Activated CD4-positive, alpha-beta T cell treated with anti-CD3 and anti-CD28 coated beads, Interleukin-2, amount 50 U/mL, for 48 hours (primary cell): ENCODE data around the gene EZH2.

Source experiments
- DNase-seq, 2 experiments: peaks; one replicate each; pipeline ENCODE4 v3.0.0-alpha.2; 2020

Gene EZH2

DNA sequence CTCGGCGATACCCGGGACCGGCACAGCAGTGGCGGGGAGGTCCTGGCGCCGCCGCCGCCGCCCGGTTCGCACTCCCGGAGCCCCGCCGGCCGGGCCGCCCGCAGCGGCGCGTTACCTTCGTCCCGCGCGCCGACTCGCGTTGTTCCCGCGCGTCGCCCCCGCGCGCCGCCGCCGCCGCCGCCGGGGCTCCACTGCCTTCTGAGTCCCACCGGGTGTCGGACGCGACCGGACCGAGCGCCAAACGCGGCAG, at the start of gene EZH2:
Gene EZH2 (minus strand): TSS at position 243 of the 250 bp plus-strand sequence. CDS start 36,993 bp downstream, outside the sequence.
- no peak for DNase-seq

DNA sequence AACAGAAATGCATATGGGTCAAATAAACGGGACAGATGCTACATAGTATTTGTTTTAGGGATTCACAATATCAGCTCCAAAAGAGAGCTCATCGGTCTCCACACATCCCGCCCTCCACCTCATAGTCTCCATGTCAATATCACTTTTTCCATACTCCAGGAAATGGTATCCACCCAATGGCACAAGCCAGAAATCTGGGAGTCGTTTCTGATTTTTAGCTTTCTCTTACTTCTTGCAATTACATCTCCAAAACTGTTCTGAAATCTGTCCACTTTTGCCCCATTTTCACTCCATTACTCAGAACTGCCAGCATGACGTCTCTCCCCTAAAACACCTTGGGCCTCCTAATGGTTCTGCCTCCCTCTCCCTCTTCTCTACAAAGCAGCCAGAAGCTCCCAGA, 47.4 kb upstream of the EZH2 start:
- no peak for DNase-seq

DNA sequence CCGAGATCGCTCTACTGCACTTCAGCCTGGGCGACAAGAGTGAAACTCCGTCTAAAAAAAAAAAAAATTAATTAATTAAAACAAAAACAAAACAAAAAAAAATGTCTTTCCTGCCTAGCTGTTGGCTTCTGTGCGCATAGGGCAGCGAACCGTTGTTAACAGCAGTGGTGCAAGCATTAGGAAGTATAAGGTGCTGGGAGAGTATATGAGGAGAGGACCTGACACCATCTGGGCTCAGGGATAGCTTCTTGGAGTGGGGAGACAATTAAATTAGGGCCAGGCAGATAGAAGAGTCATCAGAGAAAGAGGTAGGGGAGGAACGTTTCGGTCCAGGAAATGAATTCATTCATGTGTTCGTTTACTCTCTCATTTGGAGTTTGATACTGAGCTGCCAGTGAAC, 46.2 kb upstream of the EZH2 start:
- no peak for DNase-seq

DNA sequence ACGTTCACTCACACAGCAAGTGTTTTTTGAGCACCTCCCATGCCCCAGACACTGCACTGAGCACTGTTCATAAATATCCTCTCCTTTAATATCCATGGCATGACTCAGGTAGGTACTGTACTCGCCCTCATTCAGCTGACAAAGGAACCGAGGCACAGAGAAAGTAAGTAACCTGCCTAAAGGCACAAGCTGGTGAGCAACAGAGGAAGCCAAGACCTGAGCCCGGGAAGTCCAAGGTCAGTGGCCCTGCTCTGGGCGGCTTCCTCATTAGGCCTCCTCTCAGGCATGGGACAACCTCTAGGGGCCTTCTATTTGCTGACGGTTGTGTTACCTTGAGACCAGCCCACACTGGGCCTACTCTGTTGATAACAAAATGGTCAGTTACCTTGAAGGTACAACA, 45.1 kb upstream of the EZH2 start:
- DNase-seq = no peak

DNA sequence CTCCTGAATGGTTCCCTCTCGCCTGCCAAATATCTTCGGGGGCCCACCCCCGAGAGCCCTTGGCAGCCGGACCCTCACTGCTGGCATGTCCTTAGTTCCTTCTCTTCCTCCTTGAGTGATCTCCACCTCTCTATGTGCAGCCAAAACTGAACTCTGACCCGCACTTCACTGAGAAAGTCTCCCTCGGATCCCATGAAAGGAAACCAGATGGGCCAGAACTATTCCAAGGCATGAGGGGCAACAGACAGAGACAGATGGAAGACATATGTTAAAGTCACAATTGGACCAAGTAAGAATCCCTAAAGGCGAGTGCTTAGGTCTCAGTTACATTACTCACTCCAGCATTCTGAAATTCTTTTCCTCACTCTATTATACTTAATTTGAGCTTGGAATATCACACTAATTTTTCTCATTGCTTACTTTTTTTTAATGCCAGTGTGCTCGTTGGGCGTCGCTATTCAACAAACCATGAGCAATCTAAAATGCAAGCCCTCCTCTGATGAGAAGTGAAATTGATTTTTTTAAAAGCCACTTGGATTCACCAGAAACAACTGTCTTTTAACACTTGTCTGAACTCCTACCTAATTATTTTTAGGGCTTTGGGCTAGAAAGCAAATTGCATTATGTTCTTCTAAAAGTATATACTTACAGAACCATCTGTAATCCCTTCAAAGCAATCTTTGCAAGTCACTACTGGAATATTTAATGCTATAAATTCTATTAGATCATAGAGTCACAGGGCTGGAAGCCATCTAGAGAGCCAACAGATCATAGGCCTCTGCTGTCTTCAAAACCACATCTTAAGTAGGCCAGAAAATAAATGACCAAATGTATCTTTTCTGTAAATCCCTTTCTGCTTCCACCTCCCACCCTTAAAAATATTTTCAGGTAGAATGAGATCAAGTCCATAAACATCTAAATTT, 43.3 kb upstream of the EZH2 start:
- DNase-seq = no peak

DNA sequence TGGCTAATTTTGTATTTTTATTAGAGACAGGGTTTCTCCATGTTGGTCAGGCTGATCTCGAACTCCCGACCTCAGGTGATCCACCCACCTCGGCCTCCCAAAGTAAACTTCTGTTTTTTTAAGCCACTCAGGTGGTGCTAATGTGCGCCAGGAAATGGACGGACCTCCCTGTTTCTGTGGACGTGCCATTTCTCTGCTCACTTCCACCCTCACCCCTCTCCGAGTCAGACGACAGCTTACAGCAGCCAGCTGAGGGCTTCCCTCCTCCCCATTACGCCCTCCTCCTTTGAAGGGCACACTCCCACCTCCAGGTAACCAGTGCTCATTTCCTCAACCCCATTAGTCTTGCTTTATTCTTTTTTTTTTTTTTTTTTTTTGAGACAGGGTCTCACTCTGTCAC, 41.7 kb upstream of the EZH2 start:
- DNase-seq = no peak

DNA sequence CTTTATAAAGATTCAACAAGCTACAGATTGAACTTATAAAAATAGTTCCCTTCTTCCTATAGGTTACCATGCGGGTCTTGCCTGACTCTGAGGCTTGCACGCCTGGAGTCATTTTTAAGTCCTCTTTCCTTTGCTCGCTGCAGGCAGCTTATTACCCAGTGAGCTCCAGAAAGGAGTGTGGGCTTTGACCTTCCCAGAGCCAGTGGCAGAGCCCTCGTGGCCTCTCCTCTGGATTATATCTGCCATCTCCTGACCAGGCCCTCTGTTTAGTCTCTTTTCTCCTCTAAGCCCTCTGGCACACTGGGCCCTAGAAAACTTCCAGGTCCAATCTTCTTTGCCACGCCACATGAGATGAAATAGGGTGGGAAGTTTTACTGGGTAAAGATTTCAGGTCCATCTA, 39.9 kb upstream of the EZH2 start:
- DNase-seq = no peak

DNA sequence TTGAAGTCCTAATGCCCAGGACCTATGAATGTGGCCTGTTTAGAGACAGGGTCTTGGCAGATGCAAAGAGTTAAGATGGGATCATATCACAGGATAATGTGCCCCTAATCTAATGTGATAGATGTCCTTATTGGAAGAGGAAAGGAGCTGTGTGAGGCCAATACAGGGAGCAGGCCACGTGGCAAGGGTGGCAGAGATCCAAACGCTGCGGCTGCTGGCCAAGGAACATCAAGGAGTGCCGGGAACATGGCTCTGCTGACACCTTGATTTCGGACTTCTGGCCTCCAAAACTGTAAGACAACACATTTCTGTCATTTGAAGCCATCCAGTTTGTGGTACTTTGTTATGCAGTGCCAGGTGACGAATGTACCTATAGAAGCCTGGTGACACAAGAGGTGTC, 37.7 kb upstream of the EZH2 start:
- DNase-seq = no peak

DNA sequence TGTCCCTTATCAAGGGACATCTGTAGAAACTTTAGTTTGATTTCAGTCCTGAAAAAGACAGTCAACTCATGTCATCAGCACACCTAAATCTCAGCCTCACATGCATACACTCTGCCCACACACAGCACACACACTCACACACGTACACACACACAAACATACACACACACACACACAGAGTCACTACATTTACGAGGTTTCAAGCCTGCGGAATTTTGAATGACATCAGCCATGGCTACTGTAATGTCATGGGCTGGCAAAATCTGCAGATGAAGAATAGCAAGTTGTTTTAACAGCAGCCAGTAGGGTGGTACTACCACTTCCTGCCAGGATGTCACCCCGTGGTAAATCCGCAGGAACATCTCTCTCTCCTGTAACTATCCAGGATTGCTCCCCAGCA, 37.1 kb upstream of the EZH2 start:
- DNase-seq = no peak

DNA sequence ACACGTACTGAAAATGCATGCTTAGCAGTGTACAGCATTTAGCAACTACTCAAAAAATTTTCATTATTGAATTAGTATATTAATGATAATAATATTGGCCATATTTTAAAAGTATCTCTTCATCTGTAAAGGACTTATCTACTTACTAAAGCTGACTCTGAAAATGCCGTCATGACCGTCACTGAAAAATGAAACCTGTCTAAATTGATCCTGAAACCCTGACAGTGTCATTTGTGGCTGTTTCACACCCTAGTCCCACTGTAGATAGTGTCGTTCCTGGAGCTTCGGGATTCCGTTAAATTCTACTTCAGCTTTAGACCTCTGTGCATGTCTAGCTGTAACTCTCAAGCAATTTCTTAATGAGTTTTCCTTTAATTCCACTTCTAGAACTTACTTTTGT, 35.8 kb upstream of the EZH2 start:
- DNase-seq = no peak

DNA sequence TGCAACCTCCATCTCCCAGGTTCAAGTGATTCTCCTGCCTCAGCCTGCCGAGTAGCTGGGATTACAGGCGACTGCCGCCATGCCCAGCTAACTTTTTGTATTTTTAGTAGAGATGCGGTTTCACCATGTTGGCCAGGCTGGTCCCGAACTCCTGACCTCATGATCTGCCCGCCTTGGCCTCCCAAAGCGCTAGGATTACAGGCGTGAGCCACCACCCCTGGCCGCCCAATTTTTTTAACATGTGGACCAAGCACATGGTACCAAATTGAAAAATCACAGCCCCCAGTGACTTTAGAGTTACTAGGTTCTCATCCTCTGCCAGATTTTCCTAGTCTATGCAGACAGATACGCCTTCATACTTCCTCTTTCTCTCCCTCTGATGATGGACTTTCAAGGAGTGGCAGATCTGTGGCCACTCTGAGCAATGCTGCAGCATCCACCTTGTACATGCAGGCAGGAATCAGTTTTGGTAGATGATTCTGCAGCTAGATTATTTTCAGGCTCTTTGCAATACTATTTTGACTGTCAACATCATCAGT, 34.0 kb upstream of the EZH2 start:
- DNase-seq = no peak

DNA sequence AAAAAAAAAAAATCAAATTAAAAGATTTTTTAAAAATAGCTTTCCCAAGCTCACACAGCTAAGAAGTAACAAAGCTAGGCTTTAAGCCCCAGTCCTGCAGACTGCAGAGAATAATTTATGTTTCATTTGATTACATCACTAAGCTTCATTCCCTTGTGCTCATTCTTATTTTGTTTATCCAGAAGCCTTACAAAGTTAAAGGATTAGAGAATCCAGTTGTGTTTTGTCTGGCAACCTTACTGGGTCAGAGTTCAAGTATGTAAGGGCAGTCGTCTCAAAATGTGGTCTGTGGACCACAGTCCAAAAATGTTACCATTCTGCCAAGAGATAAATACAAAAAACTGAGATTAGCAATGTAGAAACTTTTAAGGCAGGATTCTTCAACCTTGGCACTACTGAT, 32.1 kb upstream of the EZH2 start:
- peak in 1 of 2 experiments; percentile 2 for DNase-seq

DNA sequence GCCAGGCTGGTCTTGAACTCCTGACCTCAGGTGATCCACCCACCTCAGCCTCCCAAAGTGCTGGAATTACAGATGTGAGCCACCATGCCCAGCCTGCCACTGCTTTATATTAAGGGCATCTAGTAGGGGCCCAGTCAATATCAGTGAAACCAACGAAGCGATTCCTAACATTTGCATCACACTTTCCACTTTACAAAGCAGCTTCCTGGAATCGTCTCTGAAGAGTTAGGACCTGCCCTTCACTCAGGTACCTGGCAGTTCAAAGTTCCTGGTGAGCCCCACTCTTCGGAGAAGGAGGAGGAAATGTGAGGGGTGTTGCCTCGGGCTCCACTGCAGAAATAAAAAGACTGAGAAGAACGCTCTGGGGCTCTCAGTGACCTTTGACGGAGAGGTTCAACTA, 31.1 kb upstream of the EZH2 start:
- peak; percentile 23 to 43 for DNase-seq

DNA sequence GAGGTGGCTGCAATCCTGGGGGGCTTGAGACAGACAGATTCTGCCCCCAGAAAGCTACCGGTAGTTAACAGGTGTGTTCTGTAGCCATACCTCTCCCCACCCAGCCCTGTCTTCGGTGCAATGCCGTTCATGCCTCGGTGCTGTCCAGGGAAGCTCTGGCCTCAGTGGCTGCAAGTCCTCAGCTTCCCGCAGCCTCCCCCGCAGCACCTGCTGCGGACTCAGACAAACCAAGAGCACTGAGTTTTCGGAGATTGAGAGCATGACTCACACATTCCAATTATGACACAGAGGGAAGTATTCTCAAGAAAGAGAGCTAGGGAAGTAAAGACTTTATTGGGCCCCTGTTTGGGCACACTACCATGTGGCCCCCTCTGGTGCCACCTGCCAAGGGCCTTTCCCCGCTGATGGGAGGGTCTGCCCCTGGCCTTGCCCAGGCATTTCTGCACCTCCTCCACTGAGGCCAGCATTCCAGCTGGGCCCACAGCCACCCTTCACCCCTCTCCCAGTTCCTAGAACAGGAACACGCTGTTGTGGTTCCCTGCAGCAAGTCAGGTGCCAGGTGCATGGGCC, 30.2 kb upstream of the EZH2 start:
- peak; percentile 60 to 70 for DNase-seq

DNA sequence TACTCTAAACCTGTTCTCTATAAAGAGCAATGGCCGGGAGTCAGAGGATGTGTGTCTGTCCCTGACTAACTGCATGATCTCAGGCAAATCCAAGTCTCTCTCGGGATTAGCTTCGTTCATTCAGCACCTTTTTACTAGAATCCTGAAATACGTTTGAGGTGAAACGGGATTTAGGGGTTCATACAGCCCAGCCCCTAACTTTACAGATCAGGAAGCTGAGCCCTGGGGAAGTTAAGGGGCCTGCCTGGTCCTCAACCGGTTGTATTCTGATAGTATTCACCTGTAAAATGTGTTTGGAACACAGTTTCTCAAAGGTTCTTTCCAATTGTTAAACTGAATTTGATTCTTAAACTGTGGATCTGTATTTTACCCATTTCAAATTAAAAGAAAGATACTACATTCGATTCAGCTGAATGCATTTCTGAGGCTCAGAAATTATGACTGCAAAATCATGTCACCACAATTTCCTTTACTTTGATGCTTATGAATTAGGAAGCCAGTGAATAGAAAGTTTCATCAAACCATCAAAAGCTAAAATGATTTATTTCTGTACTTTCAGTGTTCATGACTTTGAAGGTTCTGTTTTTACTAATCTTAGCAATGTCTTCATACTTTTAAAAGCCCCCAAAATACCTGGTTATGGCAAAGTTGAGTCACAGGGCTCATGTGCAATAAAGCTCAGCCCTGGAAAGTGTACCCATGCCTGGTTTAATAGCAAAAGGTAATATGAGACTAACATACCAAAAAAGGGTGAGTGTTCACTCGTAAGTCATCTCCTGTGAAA, 28.9 kb upstream of the EZH2 start:
- peak; percentile 23 to 61 for DNase-seq

DNA sequence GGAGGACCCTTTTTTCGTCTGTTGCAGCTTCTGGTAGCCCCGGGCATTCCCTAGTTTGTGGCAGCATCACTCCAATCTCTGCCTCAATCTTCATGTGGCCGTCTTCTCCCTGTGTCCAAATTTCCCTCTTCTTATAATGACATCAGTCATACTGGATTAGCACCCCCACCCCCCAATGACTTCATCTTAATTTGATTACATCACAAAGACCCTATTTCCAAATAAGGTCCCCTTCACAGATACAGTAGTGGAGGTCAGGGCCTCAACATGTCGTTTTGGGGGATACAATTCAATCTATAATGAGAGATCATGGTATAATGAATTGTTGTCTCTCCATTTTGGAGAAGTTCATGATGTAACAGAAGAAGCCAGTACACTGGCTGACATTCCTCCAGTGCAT, 28.1 kb upstream of the EZH2 start:
- DNase-seq = no peak

DNA sequence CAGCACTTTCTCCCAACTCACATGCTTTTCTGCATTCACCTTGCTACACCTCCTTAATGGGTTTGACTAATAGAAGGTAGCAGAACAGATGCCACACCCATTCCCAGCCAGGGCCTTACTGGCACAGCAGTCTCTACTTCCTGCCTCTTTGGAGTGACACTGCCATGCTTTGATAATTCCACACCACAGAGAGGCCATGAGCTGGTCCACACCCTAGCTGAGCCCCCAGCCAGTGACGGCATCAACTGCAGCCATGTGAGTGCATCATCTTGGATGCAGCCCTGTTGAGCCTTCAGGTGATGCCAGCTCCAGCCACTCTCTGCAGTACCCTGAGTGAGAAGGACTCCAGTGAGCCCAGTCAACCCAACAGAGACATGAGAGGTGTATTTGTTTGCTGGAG, 27.5 kb upstream of the EZH2 start:
- DNase-seq = peak; percentile 13 to 38

DNA sequence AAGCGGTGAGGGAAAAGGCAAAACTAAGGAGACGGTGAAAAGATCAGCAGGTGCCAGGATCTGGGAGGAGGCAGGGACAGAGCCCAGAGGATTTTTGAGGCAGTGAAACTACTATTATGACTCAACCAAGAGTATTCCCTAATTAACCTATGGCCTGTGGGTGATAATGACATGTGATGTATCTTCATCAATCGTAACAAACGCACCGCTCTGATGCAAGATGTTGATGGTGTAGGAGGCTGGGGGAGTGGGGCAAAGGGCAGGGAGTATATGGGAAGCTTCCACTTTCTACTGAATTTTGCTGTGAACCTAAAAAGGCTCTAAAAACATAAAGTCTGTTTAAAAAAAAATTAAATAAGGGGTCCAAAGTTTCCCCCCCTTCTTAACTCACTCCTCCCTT, 25.5 kb upstream of the EZH2 start:
- DNase-seq = no peak

DNA sequence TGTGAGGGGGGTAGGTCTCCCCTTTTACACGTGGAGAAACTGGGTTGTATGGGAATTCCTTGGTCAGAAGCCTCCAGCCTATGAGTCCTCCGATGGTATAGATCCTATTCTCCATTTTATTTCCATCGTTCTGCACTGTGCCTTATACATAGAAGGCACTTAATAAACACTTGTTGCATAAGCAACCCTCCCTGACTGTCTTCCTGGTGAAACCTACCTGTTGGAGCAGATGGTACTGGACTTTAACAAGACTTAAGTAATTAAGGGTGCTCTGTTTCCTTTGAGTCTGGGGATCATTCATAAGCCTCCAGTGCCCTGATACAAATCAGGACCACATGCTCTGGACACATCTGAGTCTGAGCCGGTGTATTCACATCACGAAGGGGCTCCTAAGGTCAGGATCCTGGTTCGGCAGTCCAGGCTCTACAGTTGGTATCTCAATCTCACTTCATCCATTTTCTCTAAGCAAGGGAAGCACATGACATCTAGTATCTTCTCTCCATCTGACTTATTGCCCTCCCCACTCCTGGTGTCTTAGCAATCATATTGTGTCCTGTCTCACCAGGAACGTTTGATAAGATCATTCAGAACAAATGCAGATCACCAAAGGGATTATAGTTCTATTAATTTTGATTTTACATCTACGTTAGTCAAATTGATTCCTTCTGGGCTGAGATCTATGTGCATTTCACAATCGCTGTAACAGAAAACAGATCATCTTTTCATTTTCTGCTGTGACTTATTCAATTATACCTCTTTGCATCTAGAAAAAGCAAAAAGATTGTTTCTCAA, 22.8 kb upstream of the EZH2 start:
- DNase-seq = no peak

DNA sequence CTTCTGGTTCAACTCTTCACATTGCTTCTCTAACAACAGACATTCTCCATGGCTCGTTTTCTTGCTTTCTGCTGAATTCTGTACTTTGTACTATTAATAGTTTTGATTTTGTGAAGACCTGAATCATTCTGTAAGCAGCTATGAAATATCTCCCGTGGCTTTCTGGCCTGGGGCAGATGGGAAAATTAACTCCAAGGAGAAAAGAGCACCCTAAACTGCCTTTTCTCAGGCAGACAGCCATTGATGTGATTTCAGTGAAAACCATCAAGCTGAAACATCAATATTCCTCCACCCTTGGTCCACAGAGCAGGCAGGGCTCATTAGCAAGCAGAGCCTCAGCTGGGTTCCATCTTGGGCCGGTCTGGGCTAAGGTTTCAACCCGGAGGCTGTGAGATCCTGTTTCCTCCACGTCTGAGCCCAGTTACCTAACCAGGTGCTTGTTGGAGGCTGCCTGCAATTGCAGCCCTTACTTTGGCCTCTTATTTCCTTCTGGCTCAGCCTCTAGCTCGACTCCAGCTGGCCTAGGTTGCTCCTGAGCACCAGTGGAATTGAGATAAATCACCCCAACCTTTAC, 21.1 kb upstream of the EZH2 start:
- no peak for DNase-seq

DNA sequence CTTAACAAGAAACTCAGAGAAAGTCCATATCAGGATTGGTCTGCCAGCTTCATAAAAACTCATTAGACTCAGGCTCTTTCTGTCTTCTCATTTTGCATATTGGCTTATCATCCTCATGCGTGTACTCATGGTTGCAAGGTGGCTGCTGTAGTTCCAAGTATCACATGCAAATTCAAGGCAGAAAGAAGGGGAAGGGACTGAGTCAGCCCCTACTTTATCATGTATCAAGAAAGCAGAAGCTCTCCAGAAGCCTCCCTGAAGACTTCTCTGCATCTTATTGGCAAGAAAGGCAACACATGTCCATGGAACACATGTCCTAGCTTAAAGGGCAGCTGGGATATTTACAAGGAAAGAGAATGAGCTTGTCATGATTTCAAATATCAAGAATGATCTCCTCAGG, 19.4 kb upstream of the EZH2 start:
- DNase-seq = no peak

DNA sequence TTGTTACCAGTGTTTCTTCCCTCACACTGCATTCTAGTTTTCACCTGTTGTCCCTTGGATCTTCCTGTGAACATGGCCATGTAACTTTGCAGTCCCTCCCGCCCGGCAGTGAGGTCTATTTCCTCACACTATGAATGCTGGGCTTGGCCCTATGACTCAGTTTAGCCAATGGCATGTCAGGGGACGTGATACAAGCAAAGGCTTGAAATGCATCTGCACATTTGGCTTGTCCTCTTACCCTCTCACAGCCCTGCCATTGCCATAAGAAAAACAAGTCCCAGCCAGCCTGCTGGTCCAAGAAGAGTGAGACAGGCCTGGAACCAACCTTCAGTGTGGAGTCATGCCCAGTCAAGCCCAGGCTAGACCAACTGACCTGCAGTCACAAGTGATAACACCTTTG, 17.1 kb upstream of the EZH2 start:
- DNase-seq = no peak
